C4-2B (cell line): ENCODE results near the gene TRIM29.

ENCODE experiments used
- ZFX ChIP-seq: fragments of 450-650 bp; IDR thresholded peaks from 2 replicates; pipeline ENCODE4 v1.6.1; 2017
- TF ChIP-seq, protein P1 (sequence below): fragments of 450-650 bp; conservative IDR thresholded peaks from 2 replicates; pipeline ENCODE4 v1.5.1; 2017; ENCODE audit warnings: mild to moderate bottlenecking

DNA sequence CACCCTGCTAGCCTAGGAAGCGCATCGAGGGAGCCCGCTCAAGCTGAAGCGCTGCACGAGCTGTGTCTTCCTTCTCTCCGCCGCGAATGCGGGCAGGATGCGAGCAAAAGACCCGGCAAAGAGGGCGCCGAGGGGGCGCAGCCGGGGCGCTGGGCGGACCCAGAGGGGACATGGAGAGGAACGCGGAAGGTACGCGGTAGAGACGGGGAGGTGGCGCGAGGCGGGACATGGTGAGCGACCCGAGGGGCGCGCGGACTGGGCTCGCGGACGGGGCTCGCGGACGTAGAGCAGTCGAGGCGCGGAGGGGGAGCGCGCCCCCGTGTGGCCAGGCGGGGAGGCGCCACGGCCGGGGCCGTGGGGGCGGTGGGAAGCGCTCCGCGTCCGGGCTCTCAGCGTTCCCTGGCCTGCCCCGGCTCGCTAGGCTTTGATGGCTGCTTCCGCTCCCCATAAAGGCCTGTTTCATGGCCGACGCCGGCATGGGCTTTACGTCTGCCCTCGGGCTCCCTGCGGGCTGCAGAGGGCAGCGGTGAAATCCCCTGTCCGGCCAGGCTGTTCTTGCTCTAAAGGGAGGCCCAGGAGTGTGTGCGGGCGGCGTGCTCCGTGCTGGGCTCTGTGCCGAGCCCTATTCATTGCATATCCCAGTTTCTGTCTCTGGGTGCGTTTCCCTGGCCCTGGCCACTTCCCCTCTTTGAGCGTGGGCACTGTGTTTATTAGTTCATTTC, 31.2 kb upstream of the TRIM29 start:
- TF ChIP-seq, protein P1, sequence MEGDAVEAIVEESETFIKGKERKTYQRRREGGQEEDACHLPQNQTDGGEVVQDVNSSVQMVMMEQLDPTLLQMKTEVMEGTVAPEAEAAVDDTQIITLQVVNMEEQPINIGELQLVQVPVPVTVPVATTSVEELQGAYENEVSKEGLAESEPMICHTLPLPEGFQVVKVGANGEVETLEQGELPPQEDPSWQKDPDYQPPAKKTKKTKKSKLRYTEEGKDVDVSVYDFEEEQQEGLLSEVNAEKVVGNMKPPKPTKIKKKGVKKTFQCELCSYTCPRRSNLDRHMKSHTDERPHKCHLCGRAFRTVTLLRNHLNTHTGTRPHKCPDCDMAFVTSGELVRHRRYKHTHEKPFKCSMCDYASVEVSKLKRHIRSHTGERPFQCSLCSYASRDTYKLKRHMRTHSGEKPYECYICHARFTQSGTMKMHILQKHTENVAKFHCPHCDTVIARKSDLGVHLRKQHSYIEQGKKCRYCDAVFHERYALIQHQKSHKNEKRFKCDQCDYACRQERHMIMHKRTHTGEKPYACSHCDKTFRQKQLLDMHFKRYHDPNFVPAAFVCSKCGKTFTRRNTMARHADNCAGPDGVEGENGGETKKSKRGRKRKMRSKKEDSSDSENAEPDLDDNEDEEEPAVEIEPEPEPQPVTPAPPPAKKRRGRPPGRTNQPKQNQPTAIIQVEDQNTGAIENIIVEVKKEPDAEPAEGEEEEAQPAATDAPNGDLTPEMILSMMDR, result peak; percentile 98
- no peak for TF ChIP-seq ZFX
